OCI-M2 (cell line): Measurements from ENCODE around the gene GPR89A.
A peak's percentile ranks its signal among the peaks of the same experiment; 100 is the strongest.
"Not testable (repeated sequence)": the region's sequence is repeated elsewhere in the genome, so short reads cannot be mapped to it uniquely, and the experiment has no call there.

Experiments
- DNase-seq: peaks from one replicate; lab custom pipeline; 2025; ENCODE audit not compliant: unreplicated experiment; lab: John Stamatoyannopoulos, UW

Gene GPR89A

DNA sequence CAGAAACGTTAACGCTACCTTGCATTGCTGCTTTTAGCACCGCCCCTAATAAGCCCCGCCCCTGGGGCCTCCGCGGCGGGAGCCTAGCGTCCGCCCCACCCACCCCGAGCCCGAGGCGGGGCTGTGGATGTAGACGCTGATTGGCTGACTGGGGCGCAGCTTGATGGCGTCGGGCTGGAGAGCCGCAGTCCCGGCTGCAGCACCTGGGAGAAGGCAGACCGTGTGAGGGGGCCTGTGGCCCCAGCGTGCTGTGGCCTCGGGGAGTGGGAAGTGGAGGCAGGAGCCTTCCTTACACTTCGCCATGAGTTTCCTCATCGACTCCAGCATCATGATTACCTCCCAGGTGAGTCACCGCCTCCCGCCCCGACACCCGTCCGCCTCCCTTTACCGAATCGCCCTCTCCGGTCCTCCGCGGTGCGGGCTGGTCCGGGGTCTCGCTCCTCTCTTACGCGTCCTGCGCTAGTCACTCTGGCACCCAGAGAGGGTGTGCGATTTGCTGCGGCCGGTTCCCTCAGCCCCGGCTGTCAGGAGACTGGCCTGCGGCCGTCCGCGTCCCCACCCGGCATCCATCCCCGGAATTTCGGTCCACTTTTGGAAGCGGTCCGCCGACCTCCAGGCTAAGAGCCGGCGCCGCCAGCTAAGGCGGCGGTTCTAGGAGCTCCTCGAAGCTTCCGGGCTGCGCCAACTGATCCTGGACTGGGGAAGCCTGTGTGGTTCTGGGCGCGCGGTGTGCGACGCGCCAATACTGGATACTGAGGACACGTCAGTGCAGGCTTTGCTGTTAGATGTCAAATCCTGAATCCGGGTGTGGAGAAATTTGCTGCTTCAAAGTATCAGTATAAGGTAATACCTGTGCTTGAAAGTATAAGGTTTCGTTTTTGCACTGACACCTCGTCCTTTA, at the start of gene GPR89A:
GPR89A (plus strand) TSS at position 156 of the 901 bp plus-strand sequence; CDS start at position 302, 146 bp downstream.
- DNase-seq, result peak; percentile 54

DNA sequence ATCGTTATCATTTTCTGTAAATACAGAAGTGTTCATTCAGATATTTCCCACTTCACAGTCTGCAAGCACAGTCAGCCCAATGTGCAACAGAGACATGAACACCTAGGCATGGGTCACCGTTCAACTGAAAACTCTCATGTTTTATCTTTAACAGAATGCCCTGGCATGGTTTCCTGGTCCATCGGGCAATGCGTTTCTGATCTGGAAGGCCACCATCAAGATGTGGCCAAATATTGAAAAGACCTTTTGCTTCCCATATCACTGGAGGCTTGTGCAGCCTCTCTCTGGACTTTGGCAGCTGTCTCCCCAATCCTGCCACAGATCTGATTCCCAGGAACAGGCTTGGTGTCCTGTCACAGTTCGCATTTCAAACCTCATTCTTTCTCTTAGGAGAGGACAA, 21.0 kb upstream of the GPR89A start:
- not testable (repeated sequence) for DNase-seq

GRCh38 chr1:145590806-145591205, 17.0 kb upstream of the GPR89A start:
- not testable (repeated sequence) for DNase-seq

DNA sequence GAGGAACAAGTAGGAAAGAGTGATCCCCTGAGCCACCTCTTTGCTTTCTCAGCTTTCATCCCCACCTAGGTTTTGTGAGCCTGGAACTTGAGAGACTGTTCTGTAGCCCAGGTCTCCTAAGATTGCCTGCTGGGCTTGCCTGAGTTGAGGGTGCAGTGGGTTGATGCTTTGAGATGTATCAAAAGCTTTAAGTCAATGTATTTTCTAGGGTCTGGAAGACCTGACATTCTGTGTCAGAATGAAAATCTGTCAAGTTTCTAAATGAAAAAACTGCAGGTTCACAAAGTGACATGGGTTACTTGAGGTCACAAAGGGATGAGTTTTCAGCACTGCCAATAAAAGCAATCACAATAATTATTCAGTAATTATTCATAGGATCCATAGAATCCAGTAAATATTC, 15.4 kb upstream of the GPR89A start:
- DNase-seq, result not testable (repeated sequence)

GRCh38 chr1:145595421-145595820, 12.4 kb upstream of the GPR89A start:
- DNase-seq, result not testable (repeated sequence)

- DNase-seq, result not testable (repeated sequence)
Measured at GRCh38 chr1:145596236-145596635, 11.6 kb upstream of the GPR89A start.

- not testable (repeated sequence) for DNase-seq
Measured at GRCh38 chr1:145599426-145599825, 8.4 kb upstream of the GPR89A start.

DNA sequence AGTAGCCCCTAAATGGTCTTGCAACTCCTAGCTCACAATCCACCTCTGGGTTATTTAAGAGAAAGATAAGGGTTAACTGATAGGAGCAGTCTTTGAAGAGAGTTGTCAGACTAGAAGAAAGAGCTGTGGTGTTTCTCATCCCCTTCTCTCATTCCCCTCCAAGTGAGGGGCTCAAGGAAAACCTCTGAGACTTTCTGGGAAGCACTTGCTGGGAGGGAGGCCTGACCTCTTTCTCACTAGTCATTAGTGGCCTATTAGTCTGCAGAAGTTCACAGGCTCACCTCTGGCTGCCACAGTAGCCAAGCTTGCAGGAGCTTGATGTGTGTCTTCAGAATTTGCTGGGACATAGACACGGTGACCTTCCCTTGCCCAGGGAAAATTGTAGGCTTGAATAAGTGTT, 6.2 kb upstream of the GPR89A start:
- DNase-seq, result no peak

GRCh38 chr1:145606840-145607239, 948 bp upstream of the GPR89A start:
- DNase-seq, result not testable (repeated sequence)

DNA sequence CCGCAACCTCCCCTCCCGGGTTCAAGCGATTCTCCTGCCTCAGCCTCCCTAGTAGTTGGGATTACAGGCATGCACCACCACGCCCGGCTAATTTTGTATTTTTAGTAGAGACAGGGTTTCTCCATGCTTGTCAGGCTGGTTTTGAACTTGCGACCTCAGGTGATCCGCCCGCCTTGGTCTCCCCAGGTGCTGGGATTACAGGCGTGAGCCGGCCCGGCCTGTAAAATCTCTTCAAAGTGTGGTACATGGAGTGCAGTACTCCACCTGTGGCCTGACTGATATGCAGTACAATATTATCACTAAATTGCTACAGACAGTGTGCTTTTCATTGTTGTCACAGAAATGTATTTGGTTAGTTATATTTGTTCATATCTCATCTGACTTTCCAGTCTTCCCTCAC, 499 bp upstream of the GPR89A start:
- DNase-seq, result not testable (repeated sequence)

DNA sequence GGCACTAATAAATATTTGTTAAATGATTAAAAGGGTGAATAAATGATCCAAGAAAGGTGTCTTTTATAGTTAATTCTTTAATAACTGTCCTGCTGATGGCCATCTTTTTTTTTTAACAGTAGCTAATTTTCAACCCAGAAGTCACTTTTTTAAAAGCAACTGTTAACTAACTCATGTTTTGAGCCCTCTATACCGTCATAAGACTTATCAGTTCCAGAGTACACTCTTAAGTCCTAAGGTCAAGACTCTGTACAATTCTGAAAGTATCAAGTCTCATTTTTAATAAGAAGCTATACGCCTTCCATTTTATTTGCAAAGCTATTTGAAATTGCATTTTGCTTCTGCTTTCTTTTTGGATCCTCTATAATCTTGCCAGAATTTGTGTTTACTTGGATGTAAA, 3.0 kb downstream of the GPR89A start:
- not testable (repeated sequence) for DNase-seq

DNA sequence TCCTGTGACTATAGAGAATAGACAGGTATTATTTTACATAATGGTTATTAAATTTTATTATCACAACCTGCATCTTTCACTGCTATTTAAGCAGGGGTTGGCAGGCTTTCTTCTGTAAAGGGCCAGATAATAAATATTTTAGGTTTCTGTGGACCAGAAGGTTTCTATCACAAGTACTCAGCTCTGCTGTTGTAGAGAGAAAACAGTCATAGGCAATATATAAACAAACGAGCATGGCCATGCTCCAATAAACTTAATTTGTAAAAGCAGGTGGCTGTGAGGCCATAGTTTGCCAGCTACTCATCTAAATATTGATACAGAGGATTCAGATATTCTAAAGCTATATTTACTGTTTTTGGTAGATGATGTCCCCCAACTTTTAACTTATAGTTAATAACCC, 12.3 kb downstream of the GPR89A start:
- DNase-seq, result not testable (repeated sequence)

- not testable (repeated sequence) for DNase-seq
Measured at GRCh38 chr1:145622177-145622576, 14.4 kb downstream of the GPR89A start.

- not testable (repeated sequence) for DNase-seq
Measured at GRCh38 chr1:145636237-145636636, 28.4 kb downstream of the GPR89A start.

- DNase-seq, result not testable (repeated sequence)
Measured at GRCh38 chr1:145641886-145642285, 34.1 kb downstream of the GPR89A start.

DNA sequence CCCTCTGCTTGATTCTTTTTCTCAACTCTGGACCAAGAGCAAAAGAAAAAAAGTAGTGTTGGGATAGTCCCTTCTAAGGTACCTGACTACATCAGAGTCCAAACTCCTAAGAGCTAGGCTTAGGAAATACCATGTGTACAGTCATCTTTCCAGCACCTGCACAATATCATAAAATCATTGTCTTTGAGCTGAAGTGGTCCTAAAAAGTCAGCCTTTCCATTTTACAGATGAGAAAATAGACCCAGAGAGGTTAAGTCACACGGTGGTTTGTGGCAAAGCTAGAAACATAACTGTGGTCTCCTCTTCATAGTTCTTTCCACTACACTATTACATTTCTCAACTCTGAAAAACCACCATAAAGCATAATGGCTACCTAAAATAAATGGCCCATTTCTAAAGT, 36.2 kb downstream of the GPR89A start:
- DNase-seq, result not testable (repeated sequence)

DNA sequence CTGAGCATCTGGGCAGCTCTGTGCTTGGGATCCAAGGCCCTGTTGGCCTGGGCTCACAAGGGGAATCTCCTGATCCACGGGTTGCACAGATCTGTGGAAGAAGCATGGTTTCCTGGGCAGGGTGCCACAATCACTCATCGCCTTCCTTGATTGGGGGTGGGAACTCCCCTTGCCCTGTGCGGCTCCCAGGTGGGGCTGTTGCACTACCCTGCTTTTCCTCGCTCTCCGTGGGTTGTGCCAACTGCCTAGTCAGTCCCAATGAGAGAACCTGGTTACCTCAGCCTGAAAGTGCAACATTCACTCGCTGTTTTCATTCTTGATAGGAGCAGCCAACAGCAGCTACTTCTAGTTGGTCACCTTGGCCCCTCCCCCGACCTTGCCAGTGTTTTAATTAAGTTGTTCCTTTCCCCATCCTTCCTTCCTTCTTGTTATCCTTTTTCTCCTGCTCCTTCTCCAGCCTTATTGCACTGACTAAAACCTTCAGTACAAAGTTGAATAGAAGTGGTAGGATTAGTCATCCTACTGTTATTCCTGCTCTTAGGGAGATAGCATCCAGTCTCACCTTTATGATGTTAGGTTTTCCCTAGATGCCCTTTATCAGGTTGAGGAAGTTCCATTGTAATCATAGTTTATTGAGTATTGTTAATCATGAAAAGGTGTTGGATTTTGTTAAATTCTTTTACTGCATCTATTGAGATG, 48.6 kb downstream of the GPR89A start:
- not testable (repeated sequence) for DNase-seq

- DNase-seq, result not testable (repeated sequence)
Measured at GRCh38 chr1:145662502-145662901, 54.7 kb downstream of the GPR89A start.

DNA sequence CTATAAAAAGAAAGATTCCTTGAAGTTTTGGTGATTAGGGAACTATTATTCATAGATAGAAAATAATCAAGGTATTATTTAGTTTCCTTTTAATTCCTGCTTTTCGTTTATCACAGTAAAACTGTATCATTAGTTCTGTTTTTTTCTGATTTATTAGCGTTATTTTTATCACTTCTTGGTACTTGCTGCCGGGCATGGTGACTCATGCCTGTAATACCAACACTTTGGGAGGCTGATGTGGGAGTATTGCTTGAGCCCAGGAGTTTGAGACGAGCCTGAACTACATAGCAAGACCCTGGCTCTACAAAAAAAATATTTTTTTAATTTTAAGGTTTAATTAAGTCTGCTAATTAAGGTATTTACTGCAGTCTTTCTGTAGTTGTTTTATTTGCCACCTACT, 57.2 kb downstream of the GPR89A start:
- not testable (repeated sequence) for DNase-seq

DNA sequence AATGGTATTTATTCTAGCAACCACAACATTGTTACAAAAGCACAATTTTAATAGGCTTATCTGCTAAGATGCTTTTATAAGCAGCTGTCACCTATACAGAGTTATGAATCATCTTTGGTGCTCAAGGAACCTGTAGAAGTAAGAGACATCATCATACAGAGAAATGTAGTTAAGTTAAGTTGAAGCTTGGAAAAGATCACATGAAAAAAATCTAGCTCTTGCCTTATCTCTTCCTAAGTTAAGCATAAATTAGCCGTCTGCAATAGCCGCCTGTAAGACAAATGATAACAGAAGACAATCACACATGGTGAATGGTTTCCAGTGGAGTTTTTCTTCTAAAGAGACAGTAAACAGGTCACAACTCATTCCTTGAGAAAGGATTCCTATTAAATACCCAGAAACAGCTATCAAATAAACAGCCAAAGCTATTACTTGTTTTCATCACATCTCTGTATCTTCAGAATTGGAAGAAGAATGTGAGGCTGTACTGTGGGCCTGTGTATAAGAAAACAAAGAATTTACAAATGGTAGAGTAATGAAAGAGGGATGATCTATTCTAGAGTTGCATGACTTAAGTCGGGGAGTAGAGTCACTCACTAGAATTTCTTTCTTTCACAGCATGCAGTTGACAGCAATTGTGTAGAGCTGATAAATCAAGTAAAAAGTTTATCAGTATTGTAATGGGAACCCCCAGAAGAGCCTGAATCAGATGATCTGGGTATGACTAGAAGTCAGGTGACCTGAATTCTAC, 63.4 kb downstream of the GPR89A start:
- not testable (repeated sequence) for DNase-seq

DNA sequence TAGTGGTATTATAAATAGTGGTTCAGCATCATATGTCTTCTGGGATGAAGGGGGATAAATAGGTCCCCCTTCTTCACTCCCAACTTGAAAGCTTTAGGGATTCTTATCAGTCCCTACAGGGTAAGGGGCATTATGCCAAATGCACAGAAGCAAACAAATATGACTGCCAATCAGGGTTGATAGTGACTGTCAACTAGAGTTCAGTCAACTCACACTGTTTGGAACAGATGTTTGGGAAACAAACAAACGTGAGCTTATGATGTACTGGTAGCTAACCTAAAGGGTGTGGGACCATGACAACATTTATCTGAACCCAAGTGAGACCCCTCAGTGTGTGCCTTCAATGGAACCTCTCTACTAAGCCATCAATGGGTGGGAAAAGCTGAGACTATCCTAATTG, 65.4 kb downstream of the GPR89A start:
- DNase-seq, result not testable (repeated sequence)
